ENCODE measurements around the gene MRPL38.

The MRPL38 gene

DNA sequence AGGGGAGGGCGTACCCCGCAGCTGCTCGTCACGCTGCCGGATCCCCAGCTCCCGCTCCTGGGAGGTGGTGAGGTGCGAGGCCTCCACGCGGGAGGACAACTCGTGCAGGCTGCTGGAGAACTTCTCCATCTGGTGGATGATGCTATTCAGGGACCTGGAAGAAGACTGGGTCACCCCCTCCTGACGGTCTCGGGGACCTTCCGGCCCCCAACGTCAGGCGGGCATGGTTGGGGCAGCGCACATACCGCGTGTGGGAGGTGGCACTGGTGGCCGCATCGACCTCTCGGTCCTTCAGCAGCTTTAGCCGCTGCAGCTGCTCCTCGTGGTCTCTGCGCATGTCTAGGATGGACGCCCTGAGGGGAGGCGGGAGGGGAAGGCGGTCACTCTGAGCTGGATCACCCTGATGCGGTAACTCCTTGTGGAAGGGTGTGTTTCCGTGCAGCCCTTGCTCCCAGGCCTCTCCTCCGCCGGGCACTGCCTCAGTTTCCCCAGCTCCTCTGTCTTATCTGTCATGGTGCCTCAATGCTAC is 13.3 kb upstream of the MRPL38 start:
- DNase-seq, result no peak

DNA sequence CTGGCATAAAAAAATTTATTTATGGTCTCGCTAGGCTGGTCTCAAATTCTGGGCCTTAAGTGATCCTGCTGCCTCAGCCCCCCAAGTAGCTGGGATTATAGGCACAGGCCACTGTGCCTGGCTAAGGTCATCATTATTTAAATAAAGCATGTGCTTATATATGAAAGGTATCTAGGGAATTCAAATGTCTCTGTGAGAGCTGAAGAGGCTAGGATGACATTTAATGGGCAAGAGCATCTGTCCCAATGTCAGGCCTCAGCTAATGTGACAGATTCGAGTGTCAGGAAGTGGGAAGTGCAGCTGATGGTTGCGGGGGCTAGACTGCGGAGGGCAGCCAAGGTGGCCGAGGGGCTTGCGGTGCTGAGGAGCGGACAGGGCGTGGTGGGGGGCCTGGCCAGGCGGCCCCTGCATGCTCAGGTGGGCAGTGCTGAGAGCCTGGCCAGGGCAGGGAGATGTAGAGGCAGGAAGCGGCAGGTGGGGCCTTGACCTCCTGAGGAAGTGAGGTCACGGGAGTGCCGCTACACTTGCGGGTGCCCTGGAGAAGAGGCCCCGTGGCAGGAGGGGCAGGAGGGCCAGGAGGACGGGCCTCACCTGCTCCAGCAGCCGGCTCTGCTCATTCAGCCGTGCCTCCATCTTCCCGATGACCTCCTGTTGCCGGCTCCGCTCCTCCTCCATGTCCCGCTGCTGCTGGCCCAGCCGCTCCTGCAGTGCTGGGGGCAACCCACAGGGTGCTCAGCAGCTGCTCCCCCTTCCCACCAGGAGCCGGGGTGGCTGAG is 12.6 kb upstream of the MRPL38 start:
- no peak for DNase-seq

DNA sequence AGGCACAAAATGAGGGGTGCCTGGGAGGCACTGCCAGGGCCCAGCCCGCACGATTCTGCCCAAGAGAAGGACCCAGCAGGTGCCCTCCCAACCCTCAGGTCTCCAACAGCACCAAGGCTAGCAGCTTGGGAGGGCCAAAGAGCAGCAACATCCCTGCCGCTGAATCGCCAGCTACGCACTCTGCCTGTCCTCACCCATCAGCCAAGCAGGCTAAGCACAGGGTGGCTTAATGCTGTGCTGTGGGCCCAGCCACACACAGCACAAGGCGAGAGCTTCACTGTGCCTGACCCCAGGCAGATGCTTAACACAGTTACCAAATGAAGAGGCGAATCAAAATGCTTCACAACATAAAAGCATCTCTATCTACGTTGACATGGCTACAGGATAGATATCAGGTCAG is 10.6 kb upstream of the MRPL38 start:
- DNase-seq, result no peak

DNA sequence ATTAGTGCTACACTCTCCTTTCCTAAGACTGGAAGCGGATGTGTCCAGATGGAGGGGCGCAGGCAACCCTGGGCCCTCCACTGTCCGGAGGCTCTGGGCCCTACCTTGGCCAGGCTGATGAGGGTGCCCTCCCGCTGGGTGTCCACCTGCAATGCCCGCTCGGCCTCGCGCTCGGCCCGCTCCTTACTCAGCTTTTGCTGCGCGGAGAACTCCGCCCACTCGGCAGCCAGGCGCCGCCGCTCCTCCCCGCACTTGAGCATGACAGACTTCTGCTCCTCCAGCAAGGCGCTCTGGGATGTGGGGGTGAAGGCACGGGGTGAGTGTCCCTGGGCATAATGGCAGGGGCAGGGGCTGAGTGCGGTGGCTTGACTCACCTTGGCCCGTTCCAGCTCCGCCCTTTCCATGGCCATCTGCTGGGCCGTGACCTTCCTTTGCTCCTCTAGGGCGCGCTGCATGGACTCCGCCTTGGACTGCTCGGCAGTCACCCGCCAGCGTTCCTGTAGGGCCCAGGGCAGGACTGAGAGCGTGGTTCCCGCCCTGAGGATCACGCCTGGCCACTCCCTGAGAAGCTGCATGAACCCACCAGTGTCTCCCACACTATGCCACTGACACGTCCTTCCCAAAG is 10.1 kb upstream of the MRPL38 start:
- DNase-seq, result no peak

DNA sequence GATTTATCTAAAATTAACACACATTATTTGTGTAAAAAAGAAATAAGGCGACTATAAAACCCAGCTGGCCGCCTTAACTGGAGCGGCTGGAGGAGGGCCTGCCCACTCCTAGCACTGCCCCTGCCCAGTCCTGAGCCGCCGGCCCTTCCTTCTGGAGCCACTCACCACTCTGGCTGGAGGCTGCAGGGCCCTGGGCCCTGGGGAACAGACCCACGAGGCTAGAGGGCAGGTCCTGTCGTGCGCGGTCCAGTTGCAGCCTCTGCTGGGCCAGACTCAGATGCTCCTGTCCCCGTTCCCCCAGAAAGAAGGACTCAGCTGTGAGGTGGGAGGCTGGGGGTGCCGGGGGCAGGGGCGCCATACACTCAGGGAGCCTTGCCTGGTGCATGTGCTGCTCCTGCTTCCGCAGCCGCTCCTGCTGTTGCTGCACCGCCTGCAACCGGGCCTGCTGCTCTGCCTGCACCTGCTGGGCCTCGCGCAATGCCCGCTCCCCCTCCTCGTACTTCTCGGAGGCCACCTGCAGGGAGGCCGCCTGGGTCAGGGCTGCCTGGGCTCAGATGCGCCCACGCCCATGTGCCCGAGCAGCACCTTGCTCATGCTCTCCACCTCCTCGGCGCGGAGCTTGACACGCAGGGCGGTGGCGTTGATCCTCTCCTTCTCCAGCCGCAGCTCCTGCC is 9.0 kb upstream of the MRPL38 start:
- no peak for DNase-seq

DNA sequence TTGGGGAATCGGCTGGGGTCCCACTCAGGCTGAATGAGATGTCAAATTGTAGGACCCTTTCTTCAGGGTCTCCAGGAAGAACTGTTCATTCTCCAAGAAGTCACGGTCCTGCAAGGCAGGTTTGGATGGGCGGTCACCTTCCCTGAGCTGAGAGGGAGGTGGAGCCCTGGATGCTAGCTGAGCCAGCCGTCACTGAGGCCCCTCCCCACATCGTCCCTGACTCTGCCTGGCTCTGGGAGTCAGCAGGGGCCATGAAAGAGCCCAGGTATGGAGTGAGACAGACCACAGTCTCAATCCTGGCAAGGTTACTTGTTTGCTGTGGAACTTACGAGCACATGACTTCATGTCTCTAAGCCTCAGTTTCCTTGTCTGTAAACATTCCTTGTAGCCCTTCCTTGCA is 6.0 kb upstream of the MRPL38 start:
- DNase-seq, result peak; percentile 54

DNA sequence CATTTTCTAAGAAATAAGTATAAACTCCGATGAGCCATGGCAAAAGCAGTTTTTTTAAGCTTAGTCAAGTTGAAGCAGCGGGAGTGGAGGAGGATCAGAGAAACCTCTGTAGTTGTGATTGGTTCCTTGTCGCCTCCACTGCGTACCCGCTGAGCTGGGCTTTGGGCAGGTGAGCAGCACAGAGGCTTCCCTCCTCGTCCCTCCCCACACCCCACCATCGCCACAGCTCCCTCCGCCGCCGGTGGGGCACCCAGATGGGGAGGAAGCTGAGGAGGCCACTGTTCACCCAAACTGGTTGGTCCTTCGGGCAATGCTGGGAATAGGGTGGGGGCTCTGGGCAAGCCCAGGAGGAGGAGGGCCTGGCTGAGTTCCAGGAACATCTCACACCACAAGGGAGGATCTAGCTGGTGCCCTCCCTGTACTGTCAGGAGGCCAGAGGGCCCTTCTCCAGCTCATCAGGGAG is 5.2 kb upstream of the MRPL38 start:
- peak; percentile 93 for DNase-seq

DNA sequence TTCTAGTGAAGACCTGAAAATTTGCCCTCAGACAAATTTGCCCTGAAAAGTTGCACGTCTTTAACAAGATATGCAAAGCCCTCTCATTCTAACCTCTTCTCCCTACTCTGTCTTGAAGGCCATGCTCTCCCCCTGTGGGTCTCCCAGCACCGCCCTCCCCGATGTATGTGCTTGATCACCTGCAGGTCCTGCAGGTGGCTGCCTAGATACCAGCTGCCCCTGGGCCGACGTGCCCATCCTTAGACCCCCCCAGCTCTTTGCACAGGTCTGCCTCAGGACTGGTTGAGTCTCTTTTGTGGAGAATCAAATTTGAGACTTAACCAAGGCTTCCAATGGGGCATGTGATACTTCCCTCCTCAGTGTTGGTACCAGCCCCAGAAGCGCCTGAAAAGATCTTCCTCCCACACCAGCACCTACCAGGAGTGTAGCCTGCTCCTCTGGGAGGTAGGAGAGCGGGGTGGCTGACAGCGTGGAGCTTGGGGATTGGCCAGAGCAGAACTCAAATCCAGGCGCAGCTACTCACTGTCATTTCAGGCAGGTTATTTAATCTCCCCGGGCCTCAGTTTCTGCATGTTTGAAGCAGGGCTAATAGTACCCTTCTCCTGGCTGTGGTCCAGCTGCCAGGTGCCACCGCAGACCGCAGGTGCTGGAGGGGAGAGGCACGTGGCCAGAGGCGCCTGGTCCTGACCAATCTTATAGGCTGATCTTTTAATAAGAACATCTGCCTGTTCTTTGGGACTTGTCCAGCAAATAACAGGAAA is 4.5 kb upstream of the MRPL38 start:
- peak; percentile 98 for DNase-seq

DNA sequence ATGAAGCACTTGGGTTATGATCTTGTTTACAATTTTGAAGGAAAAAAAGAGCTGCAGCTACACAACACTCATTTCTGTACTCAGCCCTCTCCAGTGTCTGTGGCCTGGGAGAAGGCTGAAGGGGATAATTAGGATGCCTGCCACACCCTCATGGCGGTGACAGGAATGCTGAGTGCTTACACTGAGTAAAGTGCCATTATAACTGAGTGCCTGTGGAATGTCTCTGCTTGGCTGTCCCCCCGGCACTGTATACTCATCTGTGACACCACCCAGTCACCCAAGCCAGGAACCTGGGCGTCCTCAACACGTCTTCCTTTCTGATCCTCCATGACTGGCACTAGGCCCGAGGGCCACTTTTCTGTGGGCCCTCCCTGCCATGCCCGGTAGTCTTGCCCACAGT is 3.5 kb upstream of the MRPL38 start:
- peak; percentile 53 for DNase-seq

DNA sequence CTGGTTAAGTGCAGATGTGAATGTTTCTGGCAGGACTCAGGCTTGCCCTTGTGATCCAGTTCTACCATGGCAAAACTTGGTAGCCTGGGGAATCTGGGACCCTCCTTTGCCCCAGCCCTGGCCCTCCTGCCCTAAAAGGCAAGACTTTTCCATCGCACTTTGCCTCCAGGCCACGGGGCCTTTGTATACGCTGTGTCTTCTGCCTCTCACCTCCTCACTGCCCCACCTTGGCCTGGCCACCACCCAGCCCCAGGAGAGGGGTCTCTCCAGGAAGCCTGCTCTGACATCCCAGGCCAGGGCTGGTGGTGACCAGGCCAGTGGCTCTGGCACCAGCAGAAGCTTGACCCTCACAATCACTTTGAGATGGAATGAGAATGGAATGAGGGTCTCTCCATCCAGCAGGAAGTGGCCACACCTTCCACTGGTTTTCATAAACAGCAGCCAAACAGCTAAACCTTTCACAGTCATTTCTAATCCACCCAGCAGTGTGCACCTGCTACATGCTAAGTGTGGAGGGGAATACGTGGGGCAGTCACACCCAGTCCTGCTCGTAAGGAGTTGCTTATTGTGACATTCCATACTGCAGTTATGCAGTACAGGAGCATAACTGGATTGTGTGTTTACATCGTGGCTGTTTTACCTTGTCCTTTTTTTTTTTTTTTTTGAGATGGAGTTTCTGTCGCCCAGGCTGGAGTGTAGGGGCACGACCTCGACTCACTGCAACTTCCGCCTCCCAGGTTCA is 1.6 kb upstream of the MRPL38 start:
- no peak for DNase-seq

DNA sequence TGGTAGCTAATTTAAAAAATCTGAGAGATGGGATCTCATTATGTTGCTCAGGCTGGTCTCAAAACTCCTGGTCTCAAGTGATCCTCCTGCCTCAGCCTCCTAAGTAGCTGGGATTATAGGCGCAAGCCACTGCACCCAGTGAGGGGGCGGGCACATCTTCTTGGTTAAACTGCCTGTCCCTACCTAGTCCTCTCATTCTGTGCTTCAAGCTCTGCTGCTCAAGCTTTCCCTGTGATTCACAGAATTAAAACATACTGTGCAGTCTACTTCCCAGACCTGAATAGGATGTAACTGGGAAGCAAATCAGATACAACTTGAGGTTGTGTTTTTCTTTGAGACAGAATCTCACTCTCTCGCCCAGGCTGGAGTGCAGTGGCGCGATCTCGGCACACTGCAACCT is 2.3 kb downstream of the MRPL38 start:
- DNase-seq, result no peak

DNA sequence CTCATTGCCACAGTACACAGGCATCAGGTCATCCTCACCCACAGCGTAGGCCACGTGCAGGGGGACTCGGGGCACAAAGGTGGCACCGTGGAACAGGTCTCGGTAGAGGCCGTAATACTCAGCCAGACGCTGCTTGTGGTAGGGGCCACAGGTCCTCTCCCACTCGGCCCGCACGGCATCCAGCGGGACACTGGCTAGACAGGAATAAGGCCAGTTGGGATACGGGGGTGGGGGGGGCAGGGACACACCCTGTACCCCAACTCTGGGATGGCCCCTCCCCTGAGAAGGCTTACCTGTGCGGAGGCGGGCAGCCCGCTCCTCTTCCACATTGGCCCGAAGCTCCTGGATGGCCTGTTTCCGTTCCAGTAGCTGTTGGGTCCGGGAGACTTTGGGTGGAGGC is 3.0 kb downstream of the MRPL38 start:
- DNase-seq, result no peak

DNA sequence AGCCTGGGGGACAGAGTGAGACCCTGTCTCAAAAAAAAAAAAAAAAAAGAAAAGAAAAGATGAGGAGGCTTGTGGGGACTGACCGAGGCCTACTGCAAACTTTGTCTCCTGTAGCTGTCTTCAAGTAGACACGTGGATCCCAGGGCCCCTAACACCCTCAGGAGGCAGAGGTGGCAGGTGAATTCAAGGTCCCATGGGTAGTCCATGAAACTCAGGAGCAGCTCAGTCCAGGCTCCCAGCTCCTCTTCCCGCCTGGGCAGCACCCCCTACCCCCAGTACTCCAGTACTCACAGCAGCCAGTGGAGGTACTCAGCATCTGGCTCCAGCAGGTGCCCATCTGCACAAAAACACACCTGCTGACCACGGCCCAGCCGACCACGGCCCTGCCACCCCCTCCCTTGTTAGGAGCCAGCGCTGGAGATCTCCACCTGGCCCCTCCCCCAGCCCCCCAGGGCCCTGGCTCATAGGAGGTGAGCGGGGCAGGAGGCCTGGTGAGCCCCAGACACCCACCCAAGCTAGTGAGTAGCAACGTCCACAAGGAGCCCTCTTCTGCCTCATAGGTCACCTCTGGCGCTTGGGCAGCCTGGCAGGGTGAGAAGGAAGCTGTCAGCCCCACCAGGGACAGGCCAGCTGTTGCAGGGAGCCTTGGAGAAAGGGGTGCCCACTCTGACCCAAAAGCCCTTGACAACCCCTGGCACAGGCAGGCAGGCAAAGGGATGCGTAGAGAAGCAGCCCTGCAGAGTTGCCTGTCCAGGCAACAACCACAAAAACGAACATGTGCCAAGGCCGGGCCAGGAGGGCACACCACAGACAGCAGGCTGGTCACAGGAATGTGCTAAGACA is 3.8 kb downstream of the MRPL38 start:
- no peak for DNase-seq

DNA sequence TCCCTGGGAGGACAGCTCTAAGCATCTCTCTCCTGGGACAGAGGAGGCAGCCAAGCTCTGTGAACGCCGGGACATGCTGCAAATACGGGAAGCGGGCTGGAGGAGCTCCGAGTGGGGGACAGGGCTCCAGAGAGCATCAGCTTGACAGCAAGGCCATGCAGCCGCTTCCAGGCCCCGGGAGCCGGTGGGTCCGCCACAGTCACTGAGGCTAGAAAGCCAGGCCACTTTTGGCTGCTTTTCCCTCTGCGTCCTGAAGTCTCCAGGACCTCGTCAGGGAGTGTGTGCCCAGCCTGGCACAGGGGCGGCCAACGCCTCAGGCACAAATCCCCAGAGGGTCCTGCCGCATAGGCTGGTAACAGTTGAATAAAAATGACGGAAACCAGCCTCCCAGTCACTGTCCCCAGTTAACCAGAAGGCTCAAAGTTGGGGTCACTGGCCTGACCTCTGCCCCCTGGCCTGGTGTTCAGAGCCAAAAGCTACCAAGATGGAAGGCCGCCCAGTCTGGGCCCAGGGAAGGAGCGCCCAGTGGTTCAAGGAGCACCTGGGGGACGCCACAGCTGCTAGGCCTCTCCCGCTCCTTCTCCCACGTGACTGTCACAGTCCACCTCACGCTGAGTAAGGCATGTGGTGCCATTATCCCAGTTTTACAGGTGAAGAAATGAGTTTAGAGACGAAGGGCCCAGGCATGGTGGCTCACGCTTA is 4.8 kb downstream of the MRPL38 start:
- DNase-seq, result no peak

DNA sequence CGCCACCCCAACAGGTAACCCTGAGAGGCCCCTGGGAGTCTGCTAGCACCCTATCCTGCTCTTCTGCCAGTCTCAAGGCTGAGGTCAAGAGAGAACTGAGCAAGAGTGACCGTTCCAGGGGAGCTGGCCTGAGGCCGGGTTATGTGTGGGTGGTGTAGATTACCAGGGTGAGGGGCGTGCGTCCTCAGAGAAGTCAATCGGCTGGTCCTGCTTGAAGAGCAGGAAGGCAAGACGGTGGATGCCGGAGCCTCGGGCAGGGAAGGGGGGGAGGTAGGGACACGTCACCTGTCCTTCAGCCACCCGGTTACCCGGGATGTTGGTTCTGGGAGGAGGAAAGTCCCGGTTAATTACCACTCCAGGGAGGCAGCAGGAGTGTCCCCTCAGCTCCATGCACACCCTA is 5.3 kb downstream of the MRPL38 start:
- DNase-seq, result no peak

DNA sequence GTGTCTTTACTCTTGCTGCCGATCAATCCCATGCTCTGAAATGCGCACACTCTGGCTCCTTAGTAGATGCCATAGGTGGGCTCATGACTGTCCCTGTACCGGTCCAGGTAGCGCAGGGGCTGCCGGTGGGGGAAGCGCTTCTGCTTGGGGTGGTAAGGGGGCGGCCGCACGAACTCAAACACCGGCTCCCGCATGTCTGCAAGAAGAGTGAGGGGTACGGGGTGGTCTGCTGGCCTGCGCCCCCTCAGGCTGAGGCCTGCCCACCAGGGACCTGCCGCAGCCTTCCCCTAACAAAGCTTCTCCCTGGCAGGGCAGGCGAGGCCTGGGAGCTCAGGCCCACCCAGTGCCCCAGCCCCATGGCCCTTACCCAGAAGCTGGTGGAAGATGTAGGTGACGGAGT is 5.9 kb downstream of the MRPL38 start:
- DNase-seq, result no peak

DNA sequence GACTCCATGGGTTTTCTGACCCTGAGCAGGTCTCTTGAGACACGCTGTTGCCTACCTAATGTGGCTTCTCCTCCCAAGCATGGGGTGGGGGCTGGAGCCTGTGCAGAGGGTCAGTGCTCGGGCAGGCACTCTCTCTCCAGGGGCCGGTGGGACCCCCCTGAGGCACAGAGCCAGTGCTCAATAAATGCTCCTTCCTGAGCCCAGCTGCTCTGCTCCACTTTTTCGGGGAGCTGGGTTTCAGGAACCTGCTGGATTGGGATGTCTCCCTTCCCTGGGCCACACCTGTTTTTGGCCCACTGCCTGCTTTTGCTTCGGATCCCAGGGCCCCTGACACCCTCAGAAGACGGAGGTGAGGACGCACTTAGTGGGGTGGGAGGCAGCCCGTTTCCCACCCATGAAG is 6.6 kb downstream of the MRPL38 start:
- DNase-seq, result no peak

DNA sequence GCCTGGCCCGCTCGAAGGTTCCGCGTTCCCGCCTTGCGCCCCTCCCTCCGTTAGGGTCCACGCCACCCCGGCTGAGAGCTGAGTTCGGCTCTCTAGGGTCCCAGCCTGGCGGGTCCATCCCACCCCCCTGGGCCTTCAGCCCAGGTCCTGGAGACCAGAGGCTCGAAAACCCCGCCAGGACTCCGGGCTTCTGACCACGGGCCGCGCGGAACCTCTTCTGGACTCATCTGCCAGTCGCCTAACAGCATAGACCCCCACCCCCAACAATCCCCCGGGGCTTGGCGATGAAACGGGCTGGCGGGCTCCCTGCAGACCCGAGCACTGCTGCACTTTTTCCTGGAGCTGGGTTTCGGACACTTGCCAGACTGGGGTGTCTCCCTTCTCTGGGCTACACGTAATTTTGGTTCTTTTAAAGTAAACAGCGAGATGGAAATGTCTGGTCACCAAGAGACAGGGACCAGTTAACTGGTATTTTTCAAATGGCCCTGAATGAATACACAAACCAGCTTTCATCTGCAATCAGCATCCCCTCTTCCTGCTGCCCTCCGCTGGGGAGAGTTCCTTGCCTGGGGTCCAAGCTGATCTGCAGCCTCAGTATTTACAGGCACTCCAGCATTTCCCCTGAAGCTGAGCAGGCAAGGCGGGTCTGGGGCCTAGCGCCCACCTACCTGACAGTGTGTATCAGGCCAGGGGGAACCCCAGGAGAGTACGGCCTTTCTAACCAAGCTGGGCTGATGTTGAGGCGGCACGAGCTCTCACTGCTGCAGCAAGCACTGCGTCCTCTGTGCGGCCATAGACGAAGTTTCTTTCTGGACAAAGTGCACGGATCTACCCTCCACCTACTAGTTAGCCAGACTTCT is 7.3 kb downstream of the MRPL38 start:
- no peak for DNase-seq

DNA sequence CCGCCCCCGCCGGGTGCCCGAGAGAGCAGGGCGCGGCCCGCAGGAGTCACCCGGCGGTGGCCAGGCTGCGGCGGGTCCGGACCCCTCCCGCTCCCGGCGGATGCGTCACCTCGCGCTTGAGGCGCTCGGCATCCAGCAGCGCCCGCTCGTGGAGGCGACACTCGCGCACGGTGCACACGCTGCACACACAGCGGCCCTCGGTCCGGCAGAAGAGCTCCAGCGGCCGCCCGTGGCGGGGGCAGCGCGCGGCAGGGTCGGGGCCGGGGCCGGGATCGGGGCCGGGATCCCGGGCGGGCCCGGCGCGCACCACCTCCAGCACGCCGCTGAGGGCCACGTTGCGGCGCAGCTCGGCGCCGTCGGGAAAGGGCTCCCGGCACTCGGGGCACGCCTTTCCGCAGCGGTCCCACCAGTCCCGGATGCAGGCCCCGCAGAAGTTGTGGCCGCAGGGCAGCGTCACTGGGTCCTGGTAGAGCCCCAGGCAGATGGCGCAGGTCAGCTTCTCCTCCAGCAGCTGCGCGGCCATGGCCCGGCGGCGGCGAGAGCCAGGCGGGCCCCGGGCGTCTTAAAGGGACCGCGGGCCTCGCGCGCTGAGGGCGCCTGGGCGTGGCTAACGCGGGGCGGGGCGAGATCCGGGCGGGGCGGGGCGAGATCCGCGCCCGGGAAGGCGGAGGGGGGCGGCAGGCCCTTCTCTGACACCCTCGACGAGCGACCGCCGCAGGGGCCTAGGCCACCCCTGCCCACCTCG is 8.1 kb downstream of the MRPL38 start, which contains the start of gene TRIM65:
TRIM65 (minus strand) TSS at position 537 of the 745 bp plus-strand sequence; CDS start at position 523, 14 bp downstream.
- peak; percentile 73 for DNase-seq
